Right kidney (tissue), 1 donor: ENCODE results near the gene PDF.

Experiments
- DNase-seq: peaks from one replicate; pipeline ENCODE4 v3.0.0-alpha.2; 2016

The PDF gene

DNA sequence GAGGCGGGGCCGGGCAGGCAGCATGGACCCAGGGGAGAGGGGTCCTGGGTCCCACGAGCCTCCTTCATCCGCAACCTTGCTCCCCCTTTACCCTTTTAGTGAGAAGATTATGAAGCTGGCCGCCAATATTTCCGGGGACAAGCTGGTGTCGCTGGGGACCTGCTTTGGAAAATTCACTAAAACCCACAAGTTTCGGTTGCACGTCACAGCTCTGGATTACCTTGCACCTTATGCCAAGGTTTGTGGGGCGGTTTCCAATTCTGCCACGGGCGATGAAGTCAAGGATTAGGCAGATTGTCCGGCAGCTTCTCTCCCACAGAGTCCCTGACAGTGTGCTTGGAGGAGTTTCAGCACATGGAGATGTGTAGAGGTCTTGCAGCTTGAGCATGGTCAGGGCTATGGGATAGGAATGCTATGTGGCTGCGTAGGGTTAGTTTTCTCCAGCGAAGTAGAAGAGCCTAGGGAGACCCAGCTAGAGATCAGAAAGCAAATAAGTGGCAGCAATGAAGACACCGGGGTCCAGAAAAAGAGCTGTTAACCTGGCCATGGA, 9.8 kb upstream of the PDF start:
- no peak for DNase-seq

- peak; percentile 99 for DNase-seq
Observed at GRCh38 chr16:69339289-69340094, 9.1 kb upstream of the PDF start, which contains the start of the genes COG8 and NIP7. Gene COG8 (minus strand): TSS chr16:69339564. CDS start chr16:69339552, 12 bp downstream. Gene NIP7 (plus strand): TSS chr16:69339772. CDS start chr16:69339830, 58 bp downstream.

- no peak for DNase-seq
Observed at GRCh38 chr16:69338557-69339288, 8.3 kb upstream of the PDF start.

DNA sequence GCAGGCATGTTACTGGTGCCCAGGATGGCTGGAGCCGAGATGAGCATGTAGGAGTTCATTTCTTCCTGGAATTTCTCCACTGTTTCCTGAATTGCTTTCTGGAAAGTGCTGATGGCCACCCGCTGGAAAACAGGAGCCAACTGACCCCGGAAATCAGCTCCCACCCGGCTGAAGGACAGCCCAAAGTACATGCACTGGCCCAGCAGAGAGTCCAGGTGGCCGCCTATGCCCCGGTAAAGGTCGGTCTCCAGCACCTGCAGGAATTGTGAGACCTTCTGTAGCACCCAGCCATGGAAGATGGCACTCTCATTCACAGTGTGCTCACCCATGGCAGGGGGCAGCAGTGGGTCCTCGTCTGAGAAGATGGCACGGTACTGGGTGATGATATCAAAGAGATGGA, 4.3 kb upstream of the PDF start:
- DNase-seq, result no peak

GRCh38 chr16:69329369-69330285, 761 bp downstream of the PDF start:
- DNase-seq, result peak; percentile 39

- no peak for DNase-seq
Observed at GRCh38 chr16:69328854-69329316, 1.5 kb downstream of the PDF start.

GRCh38 chr16:69327585-69328310, 2.6 kb downstream of the PDF start:
- no peak for DNase-seq

- DNase-seq, result no peak
Observed at GRCh38 chr16:69326172-69326873, 4.1 kb downstream of the PDF start.

DNA sequence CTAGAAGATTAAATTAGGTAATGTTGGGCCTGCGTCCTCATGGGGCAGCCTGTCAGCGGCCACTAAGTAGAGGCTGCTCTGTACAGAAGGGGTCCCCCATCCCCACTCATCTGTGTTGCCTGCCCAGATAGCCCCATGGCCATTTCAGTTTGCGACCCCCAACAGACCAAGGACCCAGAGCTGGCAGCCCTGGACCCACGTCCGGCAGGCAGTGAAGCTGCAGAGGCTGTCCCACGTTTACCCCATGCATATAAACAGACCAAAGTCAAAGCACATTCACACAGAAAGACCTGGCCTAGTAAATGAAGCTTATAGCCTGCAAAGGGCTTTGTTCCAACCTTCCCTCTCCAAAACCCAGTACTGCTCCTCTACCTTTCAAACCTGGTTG, 4.6 kb downstream of the PDF start:
- no peak for DNase-seq

- DNase-seq, result no peak
Observed at GRCh38 chr16:69324585-69325253, 5.7 kb downstream of the PDF start.

DNA sequence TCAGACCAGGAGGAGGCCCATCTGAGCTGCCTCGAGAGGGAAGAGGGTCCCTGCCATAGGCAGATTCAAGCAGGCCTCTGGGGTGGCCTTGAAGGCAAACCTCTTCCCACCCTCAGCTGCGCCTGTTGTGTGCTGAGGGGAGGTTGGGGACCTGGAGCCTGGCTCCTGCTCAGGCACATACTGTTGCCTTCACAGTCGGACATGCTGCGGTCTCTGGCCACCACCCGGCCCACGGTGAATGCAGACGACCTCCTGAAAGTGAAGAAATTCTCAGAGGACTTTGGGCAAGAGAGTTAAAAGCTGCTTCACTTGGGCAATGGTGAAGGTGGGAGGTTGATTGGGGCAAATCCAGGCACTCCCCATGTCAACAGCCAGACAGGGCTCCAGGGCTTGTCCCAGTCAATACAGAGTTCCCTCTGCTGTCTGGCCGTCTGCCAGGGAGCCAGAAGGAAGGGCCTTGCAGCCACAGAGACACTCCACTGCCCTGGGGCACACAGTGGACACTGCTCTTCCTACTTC, 6.3 kb downstream of the PDF start:
- no peak for DNase-seq

DNA sequence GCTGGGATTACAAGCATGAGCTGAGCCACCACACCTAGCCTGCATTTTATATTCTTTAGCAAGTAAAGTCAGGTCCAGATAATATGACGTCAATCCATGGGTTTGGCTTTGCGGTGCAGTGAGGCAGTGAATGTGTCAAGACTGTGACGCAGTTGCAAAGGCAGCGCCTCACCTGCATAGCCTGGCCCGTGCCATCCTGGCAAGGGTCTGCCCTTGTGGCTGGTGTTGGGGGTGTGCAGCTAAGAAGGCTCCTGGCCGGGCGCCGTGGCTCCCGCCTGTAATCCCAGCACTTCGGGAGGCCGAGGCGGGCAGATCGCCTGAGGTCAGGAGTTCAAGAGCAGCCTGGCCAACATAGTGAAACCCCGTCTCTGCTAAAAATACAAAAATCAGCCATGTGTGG, 7.0 kb downstream of the PDF start:
- no peak for DNase-seq

- DNase-seq, result no peak
Observed at GRCh38 chr16:69322343-69322742, 8.0 kb downstream of the PDF start.

GRCh38 chr16:69321080-69321479, 9.3 kb downstream of the PDF start:
- no peak for DNase-seq

- no peak for DNase-seq
Observed at GRCh38 chr16:69320740-69321073, 9.7 kb downstream of the PDF start.

DNA sequence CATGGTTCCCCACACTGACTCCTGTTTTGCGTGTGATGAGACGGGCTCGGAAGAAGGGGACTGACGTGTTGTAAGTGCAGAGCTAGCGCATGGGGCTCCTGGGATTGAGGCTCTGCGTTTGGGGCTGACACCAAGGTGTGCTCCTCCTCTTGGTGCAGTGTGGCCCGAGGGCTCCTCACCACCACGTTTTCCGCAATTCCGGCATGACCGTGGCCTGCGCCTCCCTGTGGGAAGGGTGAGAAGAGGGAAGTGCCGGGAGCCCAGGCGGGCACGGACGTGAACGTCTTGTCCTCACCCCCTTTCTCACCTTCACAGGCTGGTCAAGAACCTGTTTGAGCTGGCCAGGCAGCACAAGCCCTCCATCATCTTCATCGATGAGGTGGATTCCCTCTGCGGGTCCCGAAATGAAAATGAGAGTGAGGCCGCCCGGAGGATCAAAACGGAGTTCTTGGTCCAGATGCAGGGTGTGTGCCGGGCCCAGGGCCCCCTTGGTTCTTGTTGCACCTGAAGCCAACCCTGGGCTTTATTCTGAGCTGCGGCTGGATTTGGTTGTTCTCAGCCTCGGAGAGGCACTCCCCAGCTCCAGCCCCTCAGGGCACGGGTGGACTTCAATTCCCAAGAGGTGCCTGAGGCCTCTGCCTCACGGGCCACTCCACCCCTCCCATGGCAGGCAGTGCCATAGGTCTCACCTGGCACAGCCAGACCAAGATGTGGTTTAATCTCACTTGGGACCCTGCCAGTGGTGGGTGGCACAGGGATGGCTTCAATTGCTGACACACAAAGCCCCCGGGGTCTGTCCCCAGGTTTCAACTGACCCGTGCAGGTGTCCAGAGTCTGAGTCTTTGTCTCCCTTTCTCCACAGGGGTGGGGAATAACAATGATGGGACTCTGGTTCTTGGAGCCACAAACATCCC, 10.3 kb downstream of the PDF start:
- DNase-seq, result no peak

GRCh38 chr16:69319381-69319780, 11.0 kb downstream of the PDF start:
- DNase-seq, result no peak

DNA sequence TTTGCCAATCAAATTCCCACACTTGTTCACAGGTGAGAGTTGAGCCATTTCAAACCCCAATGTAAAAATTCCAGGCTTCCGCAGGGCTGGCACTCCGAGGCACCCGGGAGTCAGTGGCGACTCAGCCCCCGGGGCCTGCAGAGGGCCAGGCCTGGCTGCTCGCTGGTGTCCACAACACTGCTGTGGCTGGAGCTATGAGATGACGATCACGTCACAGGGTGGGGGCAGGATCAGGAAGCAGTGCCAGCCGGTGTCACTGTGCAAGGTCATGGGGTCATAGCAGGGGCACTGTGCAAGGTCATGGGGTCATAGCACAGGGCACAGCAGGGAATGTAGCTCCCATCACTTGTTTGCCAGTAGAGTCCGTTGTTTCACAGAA, 11.5 kb downstream of the PDF start:
- no peak for DNase-seq
